GM12878 (cell line): Measurements from ENCODE around the gene VDR.

Experiments used
- CTCF ChIP-seq, 3 experiments: IDR thresholded peaks in 2 of 3; conservative IDR thresholded peaks in 1 of 3; 2 replicates each; pipeline ENCODE4 v1.5.1; 2011; ENCODE audit warnings: low read depth in 3 of 3, low read length in 3 of 3, mild to moderate bottlenecking in 3 of 3, control low read depth in 2 of 3, moderate library complexity in 2 of 3, inconsistent platforms in 1 of 3, mixed read lengths in 1 of 3; ENCODE audit not compliant: control insufficient read depth in 2 of 3, insufficient read depth in 1 of 3; ENCODE audit errors: extremely low read depth in 1 of 3
- EP300 ChIP-seq, 2 experiments: fragments of 150-350 bp in 1 of 2; IDR thresholded peaks; 2 replicates each; pipeline ENCODE4 v1.6.1; 2011 to 2012; ENCODE audit warnings: low read depth in 2 of 2, low read length in 2 of 2, borderline replicate concordance in 1 of 2, improper control_type of control experiment in 1 of 2, inconsistent platforms in 1 of 2; ENCODE audit not compliant: control insufficient read depth in 1 of 2
- POLR2AphosphoS5 ChIP-seq: IDR thresholded peaks from 2 replicates; pipeline ENCODE4 v1.6.1; 2011; ENCODE audit warnings: mild to moderate bottlenecking, low read length, inconsistent platforms
- RBBP5 ChIP-seq: fragments of 200-600 bp; sonication (generic); conservative IDR thresholded peaks from 2 replicates; pipeline ENCODE4 v1.6.1; 2016
- TF ChIP-seq, protein P1 (sequence below): IDR thresholded peaks from 2 replicates; pipeline ENCODE4 v1.6.1; 2012; ENCODE audit warnings: mild to moderate bottlenecking, low read depth, low read length

DNA sequence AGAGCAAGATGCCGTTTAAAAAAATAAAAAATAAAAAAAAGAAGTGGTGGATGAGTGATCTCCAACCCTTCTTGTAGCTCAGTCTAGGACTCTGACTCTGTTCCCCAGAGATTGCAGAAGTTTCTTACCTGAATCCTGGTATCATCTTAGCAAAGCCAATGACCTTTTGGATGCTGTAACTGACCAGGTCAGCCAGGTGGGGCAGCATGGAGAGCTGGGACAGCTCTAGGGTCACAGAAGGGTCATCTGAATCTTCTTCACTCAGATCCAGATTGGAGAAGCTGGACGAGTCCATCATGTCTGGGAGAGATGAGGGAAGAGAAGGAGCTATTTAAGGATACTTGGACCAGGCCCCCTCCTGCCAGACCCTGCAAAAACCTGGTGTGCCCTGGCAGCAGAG lies 49.3 kb downstream of the VDR start:
- TF ChIP-seq, protein P1, sequence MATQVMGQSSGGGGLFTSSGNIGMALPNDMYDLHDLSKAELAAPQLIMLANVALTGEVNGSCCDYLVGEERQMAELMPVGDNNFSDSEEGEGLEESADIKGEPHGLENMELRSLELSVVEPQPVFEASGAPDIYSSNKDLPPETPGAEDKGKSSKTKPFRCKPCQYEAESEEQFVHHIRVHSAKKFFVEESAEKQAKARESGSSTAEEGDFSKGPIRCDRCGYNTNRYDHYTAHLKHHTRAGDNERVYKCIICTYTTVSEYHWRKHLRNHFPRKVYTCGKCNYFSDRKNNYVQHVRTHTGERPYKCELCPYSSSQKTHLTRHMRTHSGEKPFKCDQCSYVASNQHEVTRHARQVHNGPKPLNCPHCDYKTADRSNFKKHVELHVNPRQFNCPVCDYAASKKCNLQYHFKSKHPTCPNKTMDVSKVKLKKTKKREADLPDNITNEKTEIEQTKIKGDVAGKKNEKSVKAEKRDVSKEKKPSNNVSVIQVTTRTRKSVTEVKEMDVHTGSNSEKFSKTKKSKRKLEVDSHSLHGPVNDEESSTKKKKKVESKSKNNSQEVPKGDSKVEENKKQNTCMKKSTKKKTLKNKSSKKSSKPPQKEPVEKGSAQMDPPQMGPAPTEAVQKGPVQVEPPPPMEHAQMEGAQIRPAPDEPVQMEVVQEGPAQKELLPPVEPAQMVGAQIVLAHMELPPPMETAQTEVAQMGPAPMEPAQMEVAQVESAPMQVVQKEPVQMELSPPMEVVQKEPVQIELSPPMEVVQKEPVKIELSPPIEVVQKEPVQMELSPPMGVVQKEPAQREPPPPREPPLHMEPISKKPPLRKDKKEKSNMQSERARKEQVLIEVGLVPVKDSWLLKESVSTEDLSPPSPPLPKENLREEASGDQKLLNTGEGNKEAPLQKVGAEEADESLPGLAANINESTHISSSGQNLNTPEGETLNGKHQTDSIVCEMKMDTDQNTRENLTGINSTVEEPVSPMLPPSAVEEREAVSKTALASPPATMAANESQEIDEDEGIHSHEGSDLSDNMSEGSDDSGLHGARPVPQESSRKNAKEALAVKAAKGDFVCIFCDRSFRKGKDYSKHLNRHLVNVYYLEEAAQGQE: no peak
- TF ChIP-seq EP300 (IDR thresholded peaks at IDR 0.05; ENCODE audit: borderline replicate concordance in 1 of 2, control insufficient read depth in 1 of 2, low read depth in 2 of 2, low read length in 2 of 2): no peak
- TF ChIP-seq POLR2AphosphoS5: no peak
- no peak for TF ChIP-seq CTCF (IDR thresholded peaks at IDR 0.05 in 2 of 3, conservative IDR thresholded peaks at IDR 0.05 in 1 of 3; ENCODE audit: control insufficient read depth in 2 of 3, extremely low read depth in 1 of 3, insufficient read depth in 1 of 3, low read depth in 3 of 3, low read length in 3 of 3)
- TF ChIP-seq RBBP5: no peak
